ENCODE measurements around the gene IL19. TPM values are rescaled to one million over a fixed set of nuclear protein-coding genes. Genes with fewer than 3 reads are reported as not detected.

IL19 gene
- total RNA-seq, 4 donors from 2014 or later, result 0.76 TPM; not detected in 3

DNA sequence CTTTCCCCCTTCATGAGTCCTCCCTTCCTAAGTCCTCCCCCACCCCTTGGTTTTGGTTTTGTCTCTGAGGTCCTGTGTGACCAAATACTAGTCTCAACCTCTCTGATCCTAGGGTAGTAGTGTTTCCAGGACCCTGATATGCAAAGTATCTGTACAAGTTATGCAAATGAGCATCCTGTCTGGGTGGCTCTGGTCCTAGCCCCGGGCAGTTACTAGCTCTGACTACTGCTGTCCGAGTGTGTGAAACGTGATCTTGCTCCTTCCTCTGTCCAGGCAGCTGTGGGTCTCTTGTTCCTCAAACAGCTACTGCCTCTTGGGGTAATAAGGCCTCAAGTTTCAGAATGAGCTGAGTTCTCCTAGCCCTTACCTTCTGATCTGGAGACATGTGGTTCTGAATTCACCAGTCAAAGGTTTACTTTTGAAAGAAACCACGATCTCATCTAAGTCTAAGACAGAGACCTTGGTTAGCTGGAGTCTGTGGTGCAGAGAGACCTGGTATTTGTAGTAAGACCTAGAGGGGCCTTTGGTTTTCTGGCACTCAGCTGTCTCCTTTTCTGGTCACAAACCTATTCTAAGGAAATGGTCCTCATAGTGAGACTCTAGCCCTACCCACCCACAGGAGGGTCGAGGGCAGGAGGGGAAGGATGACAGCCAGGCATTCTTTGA lies 31.0 kb upstream of the IL19 start:
- intact Hi-C loops (cut with DNase I; ENCODE audit: low total_unique reads), result loop anchor here (5.0 kb wide), 1 partner anchor 173 kb away; no protein-coding TSS in a partner anchor
- Histone ChIP-seq H3K4me1 (no peaks in the 10 kb centered on the region), H3K4me3 (no peak overlapping the region), H3K36me3 (no peaks in the 10 kb centered on the region), H3K27me3 (no peaks in the 10 kb centered on the region), H3K27ac (no peak overlapping the region), H3K9me3 (no peaks in the 10 kb centered on the region)
- DNase-seq, result no peak
- TF ChIP-seq, protein P1, sequence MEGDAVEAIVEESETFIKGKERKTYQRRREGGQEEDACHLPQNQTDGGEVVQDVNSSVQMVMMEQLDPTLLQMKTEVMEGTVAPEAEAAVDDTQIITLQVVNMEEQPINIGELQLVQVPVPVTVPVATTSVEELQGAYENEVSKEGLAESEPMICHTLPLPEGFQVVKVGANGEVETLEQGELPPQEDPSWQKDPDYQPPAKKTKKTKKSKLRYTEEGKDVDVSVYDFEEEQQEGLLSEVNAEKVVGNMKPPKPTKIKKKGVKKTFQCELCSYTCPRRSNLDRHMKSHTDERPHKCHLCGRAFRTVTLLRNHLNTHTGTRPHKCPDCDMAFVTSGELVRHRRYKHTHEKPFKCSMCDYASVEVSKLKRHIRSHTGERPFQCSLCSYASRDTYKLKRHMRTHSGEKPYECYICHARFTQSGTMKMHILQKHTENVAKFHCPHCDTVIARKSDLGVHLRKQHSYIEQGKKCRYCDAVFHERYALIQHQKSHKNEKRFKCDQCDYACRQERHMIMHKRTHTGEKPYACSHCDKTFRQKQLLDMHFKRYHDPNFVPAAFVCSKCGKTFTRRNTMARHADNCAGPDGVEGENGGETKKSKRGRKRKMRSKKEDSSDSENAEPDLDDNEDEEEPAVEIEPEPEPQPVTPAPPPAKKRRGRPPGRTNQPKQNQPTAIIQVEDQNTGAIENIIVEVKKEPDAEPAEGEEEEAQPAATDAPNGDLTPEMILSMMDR (IDR thresholded peaks at IDR 0.05), result no peak
- no peak for TF ChIP-seq POLR2A (IDR thresholded peaks at IDR 0.05)

DNA sequence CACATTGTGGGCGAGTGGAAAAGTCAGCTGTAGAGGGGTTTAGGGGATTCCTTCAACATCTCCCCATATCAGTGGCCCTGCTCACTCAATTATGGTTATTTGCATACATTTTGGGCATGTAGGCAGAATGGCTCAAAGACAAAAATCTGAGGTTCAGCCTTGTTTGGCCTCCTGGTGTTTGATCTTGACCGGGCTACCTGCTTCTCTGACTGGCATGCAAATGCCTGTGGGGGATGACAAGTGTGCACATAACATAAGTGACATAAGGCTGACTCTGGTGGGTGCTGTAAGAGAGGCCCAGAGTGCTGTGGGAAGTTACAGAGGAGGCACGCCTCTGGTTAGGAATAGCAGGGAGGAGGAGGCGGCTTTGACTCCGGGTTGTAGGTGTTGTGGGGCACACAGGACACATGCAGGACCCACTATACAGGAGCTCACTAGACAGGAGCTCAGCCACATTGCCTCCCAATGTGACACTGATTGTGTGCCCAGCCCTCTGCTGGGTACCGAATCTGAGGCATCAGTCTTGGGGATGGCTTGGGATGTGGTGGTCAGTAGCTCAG lies 29.4 kb upstream of the IL19 start:
- DNase-seq, result no peak
- Histone ChIP-seq H3K4me1 (no peaks in the 10 kb centered on the region), H3K9me3 (no peaks in the 10 kb centered on the region), H3K4me3 (no peak overlapping the region), H3K36me3 (no peaks in the 10 kb centered on the region), H3K27me3 (no peaks in the 10 kb centered on the region), H3K27ac (no peak overlapping the region)
- TF ChIP-seq, protein P1 (IDR thresholded peaks at IDR 0.05), result no peak
- TF ChIP-seq POLR2A (IDR thresholded peaks at IDR 0.05), result no peak
- intact Hi-C loops (cut with DNase I; ENCODE audit: low total_unique reads), result no loop called here

DNA sequence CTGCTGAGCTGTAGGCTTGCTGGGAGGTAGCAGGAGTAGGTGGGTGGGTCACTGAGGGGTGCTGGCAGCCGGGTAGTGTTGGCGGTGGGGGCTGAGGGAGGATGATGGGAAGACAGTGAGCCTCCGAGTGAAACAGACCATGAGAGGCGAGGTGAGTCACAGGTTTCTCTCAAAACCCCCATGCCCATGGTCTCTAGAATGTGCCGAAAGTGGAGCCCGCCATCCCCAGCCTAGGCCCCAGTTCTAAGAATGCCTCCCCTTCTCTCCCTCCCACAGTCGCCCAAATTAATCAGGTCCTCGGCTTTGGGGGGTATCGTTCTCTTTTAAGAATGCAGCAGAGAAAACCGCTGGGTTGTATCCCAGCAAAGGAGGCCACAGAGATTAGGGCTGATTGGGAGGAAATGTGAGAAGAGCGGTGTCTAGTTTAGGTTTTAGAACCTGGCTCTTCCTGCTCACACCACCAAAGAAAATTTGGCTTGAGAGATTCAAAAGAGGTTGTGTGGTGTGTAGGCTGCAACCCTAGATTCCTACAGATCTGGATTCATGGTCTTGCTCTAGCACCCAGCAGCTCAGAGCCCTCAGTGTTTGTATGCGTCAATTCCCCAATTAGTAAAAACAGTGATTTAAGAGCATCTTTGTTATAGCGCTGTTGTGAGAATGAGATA lies 27.7 kb upstream of the IL19 start:
- Histone ChIP-seq H3K9me3 (no peaks in the 10 kb centered on the region), H3K4me1 (no peaks in the 10 kb centered on the region), H3K4me3 (no peak overlapping the region), H3K27ac (no peak overlapping the region), H3K36me3 (no peaks in the 10 kb centered on the region), H3K27me3 (no peaks in the 10 kb centered on the region)
- TF ChIP-seq POLR2A (IDR thresholded peaks at IDR 0.05), result no peak
- TF ChIP-seq, protein P1 (IDR thresholded peaks at IDR 0.05), result no peak
- DNase-seq, result no peak
- intact Hi-C loops (cut with DNase I; ENCODE audit: low total_unique reads), result no loop called here

DNA sequence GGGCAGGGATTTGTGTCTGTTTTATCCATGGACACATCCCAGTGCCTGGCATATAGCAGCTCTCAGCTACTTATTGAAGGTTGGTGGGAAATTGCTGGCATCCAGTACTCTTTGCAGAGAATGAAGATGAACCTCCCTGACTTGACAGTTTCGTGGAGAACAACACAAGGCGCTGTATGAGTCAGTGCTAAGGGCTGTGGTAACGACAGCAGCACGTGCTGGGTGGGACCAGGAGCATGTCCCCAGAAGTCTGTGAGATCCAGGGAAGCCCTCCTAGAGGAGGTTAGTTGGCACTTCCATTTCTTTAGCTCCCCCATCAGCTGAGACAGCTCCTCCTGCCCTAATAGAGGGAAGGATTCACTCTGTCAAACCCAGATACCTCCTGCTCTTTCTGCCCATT lies 25.9 kb upstream of the IL19 start:
- no peak for DNase-seq
- no peaks in the 10 kb centered on the region for H3K36me3 ChIP-seq
- H3K27me3 ChIP-seq, result no peaks in the 10 kb centered on the region
- H3K9me3 ChIP-seq, result no peaks in the 10 kb centered on the region
- H3K4me3 ChIP-seq, result no peak overlapping the region
- no peak for TF ChIP-seq POLR2A (IDR thresholded peaks at IDR 0.05)
- TF ChIP-seq, protein P1 (IDR thresholded peaks at IDR 0.05), result no peak
- H3K27ac ChIP-seq, result no peak overlapping the region
- H3K4me1 ChIP-seq, result peaks cover 0 to 3% of the 10 kb centered on the region in 2 donors
- intact Hi-C loops (cut with DNase I; ENCODE audit: low total_unique reads), result no loop called here

DNA sequence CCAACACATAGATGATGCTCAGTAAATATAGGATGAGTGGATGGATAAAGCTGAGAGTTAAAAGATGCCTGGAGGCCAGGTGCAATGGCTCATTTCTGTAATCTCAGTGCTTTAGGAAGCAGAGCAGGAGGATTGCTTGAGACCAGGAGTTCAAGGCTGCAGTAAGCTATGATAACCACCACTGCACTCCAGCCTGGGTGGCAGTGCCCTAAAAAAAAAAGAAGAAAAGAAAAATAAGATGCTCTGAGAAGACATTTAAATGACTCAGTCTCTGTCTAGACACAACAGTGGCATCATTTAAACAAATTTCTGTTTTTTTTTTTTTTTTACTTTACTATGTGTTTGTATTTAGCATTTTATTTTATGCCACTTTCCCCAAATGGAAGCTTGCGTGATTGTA lies 25.3 kb upstream of the IL19 start:
- no peak overlapping the region for H3K4me3 ChIP-seq
- no peak overlapping the region for H3K27ac ChIP-seq
- no peaks in the 10 kb centered on the region for H3K36me3 ChIP-seq
- no peak for DNase-seq
- TF ChIP-seq, protein P1 (IDR thresholded peaks at IDR 0.05), result no peak
- TF ChIP-seq POLR2A (IDR thresholded peaks at IDR 0.05), result no peak
- no peaks in the 10 kb centered on the region for H3K27me3 ChIP-seq
- intact Hi-C loops (cut with DNase I; ENCODE audit: low total_unique reads), result no loop called here
- no peaks in the 10 kb centered on the region for H3K9me3 ChIP-seq
- H3K4me1 ChIP-seq, result peaks cover 0 to 5% of the 10 kb centered on the region in 2 donors

Measured in uterus (tissue), 4 donors.